NOMO-1 treated with DMSO at 0.1 percent for 48 hours (cell line): ENCODE data around the gene PTK7.
"Not testable (repeated sequence)": the region's sequence is repeated elsewhere in the genome, so short reads cannot be mapped to it uniquely, and the experiment has no call there.

Experiments used
- DNase-seq: peaks from one replicate; lab custom pipeline; 2025; ENCODE audit not compliant: unreplicated experiment; lab: John Stamatoyannopoulos, UW

Gene PTK7

DNA sequence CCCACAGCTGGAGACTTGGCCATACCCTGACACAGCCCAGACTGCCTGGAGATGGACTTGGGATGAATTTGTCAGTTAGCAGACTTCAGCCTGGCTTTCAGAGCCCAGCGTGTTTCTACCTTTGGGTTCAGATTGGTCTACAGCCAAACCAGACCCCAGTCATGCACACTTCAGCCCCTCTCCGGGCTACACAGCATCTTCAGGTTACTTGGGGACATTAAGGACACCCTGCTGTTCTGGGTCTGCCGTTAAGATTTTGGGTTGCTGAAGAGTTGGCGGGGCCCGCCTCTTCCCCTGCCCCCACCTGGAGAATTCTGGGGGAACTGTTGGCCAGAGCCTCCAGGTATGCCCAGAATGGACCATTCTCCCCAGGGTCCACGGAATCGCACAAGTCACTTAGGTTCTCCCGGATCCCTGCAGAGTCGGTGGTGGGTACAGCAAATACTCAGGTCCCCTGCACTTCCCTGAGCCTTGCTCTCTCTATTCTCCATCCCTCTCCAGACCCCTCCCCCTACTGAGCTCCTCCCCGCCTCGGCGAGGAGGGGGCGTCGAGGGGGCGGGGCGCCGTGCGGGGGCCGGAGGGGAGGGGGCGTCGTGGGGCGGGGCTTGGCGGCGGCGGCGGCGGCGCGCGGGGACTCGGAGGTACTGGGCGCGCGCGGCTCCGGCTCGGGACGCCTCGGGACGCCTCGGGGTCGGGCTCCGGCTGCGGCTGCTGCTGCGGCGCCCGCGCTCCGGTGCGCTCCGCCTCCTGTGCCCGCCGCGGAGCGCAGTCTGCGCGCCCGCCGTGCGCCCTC, at the start of gene PTK7:
Gene PTK7 (plus strand): TSS at position 645 of the 794 bp plus-strand sequence. CDS start 175 bp downstream, outside the sequence.
- DNase-seq, result peak; percentile 14

DNA sequence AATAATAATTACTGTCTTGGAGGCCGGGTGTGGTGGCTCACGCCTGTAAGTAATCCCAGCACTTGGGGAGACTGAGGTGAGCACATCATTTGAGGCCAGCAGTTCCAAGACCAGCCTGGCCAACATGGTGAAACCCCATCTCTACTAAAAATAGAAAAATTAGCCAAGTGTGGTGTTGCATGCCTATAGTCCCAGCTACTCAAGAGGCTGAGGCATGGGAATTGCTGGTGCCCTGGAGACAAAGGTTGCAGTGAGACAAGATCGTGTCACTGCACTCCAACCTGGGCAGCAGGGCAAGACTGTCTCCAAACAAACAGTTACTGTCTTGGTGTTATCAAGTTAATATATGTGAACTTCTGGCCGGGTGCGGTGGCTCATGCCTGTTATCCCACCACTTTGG, 49.7 kb upstream of the PTK7 start:
- DNase-seq, result no peak

GRCh38 chr6:43029120-43029519, 47.0 kb upstream of the PTK7 start:
- no peak for DNase-seq

DNA sequence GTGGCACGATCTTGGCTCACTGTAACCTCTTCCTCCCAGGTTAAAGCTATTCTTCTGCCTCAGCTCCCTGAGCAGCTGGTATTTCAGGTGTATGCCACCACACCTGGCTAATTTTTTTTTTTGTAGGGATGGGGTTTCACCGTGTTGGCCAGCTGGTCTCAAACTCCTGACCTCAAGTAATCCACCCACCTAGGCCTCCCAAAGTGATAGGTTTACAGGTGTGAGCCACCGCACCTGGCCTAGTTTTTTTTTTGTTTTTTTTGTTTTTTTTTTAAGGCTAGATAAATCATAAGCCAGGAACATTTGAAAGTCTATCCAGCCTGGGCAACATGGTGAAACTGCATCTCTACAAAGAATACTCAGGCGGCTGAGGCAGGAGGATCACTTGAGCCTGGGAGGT, 43.8 kb upstream of the PTK7 start:
- no peak for DNase-seq

DNA sequence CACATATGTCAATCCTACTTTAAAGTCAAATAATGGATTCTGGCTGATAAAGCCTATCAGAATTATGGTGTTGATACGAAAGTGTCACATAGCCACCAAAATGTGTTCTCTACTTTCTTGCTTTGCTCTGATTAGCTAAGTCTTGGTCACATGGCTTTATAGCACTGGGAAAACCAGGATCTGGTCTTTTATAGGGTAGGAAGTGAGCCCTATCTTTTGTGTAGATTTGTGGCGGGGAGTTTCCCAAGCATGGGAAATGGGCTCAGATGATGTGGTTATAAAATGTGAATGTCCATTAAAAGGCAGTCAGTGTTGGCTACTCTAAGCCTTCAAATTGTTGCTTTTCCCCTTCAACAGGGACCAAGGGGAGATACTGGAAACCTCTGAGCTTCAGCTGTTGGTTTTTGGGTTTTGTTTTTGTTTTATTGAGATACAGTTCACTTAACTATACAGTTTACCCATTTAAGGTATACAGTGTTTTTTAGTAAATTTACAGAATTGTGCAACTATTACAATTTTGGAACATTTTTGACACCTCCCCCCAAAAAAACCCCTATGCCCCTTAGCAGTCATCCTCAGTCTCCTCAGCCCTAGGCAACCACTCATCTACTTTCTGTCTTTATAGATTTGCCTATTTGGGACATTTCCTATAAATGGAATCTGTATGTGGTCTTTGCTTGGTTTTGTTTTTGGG, 42.5 kb upstream of the PTK7 start:
- no peak for DNase-seq

DNA sequence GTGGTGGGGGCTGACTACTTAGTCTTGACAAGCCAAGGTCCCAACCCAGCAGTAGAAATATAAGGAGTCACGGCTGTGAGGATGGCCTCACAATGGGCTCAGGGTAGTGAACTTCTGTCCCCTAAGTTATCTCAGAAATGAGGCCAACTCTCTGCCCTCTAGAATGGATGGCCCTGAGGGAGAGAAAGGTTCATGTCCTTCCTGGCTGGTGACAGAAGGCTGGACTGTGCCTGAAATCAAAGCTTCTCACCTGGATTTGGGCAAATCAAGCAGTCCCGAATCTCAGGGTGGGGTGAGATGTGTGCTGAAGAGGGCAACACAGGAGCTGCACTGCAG, 42.0 kb upstream of the PTK7 start:
- DNase-seq, result no peak

GRCh38 chr6:43035495-43036194, 40.5 kb upstream of the PTK7 start:
- no peak for DNase-seq

DNA sequence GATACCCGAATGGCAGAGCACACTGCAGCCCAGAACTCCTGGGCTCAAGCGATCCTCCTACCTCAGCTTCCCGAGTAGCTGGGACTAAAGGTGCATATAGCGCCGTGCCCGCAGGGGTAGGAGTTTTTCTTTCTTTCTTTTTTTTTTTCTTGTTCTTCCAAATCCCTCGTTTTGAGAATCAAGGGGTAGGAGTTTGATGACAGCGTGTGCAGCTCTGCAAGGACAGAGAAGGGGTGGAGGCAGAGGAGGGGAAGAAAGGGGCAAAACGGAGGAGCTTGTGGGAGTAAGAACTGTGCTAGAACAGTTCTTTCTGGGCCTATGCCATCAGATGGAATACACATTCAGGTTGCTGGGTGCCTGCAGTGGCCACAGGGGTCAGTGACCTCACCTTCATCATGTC, 39.4 kb upstream of the PTK7 start:
- DNase-seq, result no peak

DNA sequence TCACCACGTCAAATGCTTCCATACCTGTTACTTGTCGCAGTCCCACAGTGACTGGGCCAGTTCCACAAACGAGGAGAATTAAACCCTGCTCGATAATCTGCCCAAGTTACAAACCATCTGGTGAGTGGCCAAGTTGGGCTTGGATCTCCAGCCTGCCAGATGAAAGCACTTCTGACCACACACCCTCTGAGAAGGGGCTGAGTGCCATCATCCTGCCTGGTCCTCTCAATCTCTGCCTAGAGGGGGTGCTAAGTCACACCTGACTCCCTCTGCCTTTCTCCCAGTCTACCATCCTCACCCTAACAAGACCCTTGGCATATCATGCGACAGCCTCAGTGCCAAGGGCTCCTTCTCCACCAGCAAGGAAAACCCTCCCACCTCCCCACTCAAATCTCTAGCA, 38.9 kb upstream of the PTK7 start:
- DNase-seq, result no peak

GRCh38 chr6:43037706-43038105, 38.4 kb upstream of the PTK7 start:
- no peak for DNase-seq

- no peak for DNase-seq
These were observed 37.4 kb upstream of the PTK7 start for GRCh38 chr6:43038727-43039126.

DNA sequence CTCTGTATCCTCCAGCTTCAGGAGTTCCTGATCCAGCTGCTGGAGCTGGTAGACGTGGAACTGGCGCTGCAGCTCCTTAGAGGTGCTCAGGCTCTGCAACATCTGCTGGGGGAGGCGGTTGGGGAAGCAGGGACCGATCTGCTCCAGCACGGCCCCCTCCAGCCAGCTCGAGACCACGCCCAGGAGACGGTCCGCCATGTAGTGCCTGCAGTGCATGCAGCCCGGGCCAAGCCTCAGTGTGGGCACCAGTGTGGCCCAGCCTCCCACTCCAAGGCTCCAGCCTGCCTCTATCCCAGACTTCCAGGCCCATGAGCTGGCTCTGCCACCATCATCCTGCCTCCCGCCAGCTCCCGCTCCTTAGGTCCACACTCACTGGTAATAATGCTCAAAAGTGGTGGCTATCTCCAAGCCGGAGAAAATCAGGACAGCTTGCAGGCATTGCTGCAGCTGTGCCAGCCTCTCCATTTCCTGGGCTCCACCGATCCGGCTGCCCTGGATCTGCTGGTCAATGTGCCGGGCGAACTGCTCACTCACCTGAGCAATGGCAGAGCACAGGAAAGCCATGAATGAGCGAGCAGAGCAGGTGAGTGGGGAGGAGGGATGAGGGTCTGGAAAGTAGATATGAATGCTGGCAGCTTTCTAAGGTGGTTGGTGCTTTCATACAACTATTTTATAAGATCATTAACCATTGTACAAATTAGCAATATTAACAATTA, 35.4 kb upstream of the PTK7 start:
- no peak for DNase-seq

GRCh38 chr6:43041475-43041874, 34.6 kb upstream of the PTK7 start:
- DNase-seq, result not testable (repeated sequence)

GRCh38 chr6:43043310-43043709, 32.8 kb upstream of the PTK7 start:
- no peak for DNase-seq

DNA sequence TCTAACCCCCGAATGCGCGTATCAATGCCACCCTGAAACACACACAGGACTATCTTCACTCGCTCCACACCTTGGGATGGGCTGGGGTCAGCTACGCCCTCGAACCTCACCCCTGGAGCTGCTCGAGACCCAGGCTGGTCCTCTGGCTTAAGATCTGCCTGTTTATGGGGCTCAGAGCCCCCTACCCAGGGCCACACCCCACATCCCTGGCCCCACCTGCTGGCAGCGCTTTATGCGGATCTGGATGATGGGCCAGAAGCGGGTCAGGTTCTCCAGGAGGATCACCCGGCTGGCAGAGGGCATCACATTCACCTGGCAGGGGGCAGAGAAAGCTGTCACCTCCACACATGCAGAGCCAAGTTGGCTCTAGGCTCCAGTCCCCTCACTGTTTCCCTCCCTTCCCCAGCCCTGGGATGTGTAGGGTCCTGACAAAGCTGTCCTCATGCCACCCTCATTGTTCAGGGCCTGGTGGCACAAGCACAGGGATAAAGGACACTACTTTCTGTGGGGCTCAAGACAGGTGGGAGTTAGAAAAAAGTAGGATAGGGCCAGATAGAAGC, 30.7 kb upstream of the PTK7 start:
- no peak for DNase-seq

DNA sequence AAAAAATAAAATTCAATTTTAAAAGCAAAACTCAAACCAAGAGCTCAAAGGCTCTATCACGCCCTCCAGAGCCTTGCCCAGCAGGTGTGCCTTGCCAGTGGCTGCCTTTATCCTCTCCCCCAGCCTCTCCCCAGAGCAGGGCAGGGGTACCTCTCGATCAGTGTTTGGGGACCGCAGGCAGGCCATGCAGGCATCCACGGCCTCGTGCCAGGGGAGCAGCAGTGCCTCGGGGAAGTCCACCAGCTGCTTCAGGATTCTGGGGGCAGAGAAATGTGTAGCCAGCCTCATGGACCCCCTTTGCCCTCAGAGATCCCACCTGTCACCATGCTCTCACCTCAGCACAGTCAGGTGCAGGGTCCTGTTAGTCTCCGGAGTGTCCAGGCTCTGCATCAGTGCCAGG, 28.1 kb upstream of the PTK7 start:
- DNase-seq, result no peak

GRCh38 chr6:43050981-43051380, 25.1 kb upstream of the PTK7 start:
- DNase-seq, result no peak

DNA sequence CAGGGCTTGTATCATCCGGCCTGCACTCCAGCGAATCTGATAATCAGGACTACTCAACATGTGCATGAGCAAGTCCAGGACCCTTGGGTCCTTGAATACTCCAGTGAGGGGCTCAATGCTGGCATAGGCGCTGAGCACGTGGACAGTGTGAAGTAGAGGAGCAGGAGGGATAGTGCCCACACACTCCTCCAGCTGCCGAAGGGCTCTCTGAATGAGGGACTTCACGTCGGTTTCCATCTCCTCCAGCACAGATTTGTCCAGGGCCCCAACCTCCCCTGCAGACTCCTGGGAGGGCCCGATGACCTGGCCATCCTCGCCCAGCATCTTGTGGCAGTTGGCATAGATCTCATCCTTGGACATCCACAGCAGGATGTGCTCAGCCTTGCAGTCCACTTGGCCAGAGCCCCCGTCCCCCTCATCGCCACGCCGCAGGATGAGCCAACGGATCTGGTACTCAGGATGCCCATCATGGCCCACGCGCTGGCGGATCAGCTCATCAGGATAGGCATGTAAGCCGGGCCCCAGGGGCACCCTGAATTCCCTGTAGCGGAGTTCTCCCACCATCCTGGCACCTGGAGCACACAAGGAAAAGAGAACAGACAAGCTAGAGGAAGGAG, 23.8 kb upstream of the PTK7 start:
- no peak for DNase-seq

- peak; percentile 7 for DNase-seq
These were observed 23.1 kb upstream of the PTK7 start for GRCh38 chr6:43052842-43053544.

DNA sequence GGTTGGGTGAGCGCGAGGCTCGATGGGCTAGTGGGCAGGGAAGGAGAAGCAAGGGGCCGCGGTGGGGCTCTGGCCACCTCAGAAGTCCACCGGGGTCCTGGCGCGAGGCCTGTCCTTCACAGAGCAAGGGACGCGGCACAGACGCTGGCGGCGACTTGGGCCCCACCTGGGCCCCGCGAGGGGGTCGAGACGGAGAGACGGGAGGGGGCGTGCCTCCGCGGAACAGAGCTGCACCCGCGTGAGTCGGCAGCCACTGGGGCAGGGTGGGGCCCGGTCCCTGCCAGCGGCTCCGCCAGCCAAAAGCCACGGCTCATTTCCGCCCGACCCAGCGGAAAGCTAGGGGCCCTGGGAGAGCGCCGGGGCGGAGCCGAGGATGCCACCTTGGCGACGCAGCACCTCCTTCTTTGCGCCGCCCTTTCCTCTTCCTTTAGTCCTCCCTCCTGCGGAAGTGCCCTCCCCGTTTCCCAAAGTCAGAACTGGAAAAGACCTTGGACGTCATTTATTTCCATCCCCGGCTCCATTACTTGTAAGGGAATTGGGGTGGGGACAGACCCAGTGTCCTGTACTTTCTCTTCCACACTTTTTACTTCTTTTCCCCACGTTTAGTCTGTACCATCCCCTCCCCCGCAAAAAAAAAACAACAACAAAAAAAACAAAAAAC, 22.4 kb upstream of the PTK7 start, which contains the start of gene CUL7:
Gene CUL7 (minus strand): TSS at position 307 of the 661 bp plus-strand sequence. CDS start 1,063 bp downstream, outside the sequence.
- peak; percentile 91 for DNase-seq
